ENCODE results near the gene GALNS.
"Not testable (repeated sequence)": the region's sequence is repeated elsewhere in the genome, so short reads cannot be mapped to it uniquely, and the experiment has no call there.

Gene GALNS

GRCh38 chr16:88856828-88857727, at the start of gene GALNS, which contains the start of gene TRAPPC2L:
TSS of gene GALNS (minus strand) at chr16:88856947. CDS start at chr16:88856877, 70 bp downstream.
TSS of gene TRAPPC2L (plus strand) at chr16:88857127. CDS start at chr16:88857151, 24 bp downstream.
- peak; percentile 83 for DNase-seq

- DNase-seq: no peak
These were observed 49.3 kb upstream of the GALNS start for GRCh38 chr16:88906020-88906419.

GRCh38 chr16:88905563-88905962, 48.8 kb upstream of the GALNS start:
- peak; percentile 21 for DNase-seq

- no peak for DNase-seq
These were observed 48.1 kb upstream of the GALNS start for GRCh38 chr16:88904676-88905365.

- no peak for DNase-seq
These were observed 46.5 kb upstream of the GALNS start for GRCh38 chr16:88903267-88903666.

GRCh38 chr16:88902744-88903143, 46.0 kb upstream of the GALNS start:
- no peak for DNase-seq

GRCh38 chr16:88901718-88902337, 45.1 kb upstream of the GALNS start:
- DNase-seq: no peak

GRCh38 chr16:88900662-88901052, 43.9 kb upstream of the GALNS start:
- no peak for DNase-seq

GRCh38 chr16:88899901-88900661, 43.3 kb upstream of the GALNS start:
- DNase-seq: no peak

- DNase-seq: no peak
These were observed 41.1 kb upstream of the GALNS start for GRCh38 chr16:88897696-88898425.

- no peak for DNase-seq
These were observed 39.7 kb upstream of the GALNS start for GRCh38 chr16:88896238-88897070.

GRCh38 chr16:88895335-88895734, 38.6 kb upstream of the GALNS start:
- no peak for DNase-seq

- DNase-seq: no peak
These were observed 38.0 kb upstream of the GALNS start for GRCh38 chr16:88894681-88895300.

- not testable (repeated sequence) for DNase-seq
These were observed 37.5 kb upstream of the GALNS start for GRCh38 chr16:88894266-88894665.

GRCh38 chr16:88893127-88893968, 36.6 kb upstream of the GALNS start:
- DNase-seq: no peak

- DNase-seq: no peak
These were observed 35.3 kb upstream of the GALNS start for GRCh38 chr16:88892065-88892464.

- DNase-seq: no peak
These were observed 34.3 kb upstream of the GALNS start for GRCh38 chr16:88891083-88891482.

- DNase-seq: not testable (repeated sequence)
These were observed 33.1 kb upstream of the GALNS start for GRCh38 chr16:88889702-88890352.
